ENCODE measurements around the gene FRZB. TPM values are rescaled to one million over a fixed set of nuclear protein-coding genes. Genes with fewer than 3 reads are reported as not detected.

The FRZB gene
- polyA plus RNA-seq, 1 experiment: 2.5 TPM

DNA sequence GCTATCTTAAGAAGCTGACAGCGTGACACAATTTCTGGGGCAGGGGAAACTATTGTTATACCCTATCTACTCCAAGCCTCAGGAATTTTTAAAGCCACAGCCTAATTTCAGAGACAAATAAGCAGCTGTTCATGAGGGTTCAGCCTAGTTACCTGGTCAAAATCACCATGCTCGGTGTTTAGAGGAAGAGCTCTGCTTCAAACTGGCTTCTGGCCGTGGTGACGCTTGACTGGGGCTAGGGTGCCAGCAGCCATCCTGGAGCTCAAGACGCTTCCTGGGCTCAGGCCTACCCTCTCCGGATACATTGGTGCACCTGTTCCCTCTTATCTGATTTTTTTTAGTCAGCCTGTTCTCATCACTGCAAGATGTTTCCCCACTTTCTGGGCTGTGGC is 41.7 kb downstream of the FRZB start:
- Histone ChIP-seq H3K27ac (ENCODE audit: low read depth, low read length) (no peak overlapping the region), H3K4me3 (ENCODE audit: low read depth, low read length) (no peak overlapping the region), H3K9me3 (ENCODE audit: control insufficient read depth, insufficient read depth, low read length) (no peaks in the 10 kb centered on the region), H3K27me3 (ENCODE audit: control insufficient read depth, insufficient read depth, low read length) (no peaks in the 10 kb centered on the region)
- POLR2A ChIA-PET: no interaction called here
- no peak for DNase-seq (ENCODE audit: low read depth, low spot score)
- CTCF ChIA-PET: no interaction called here
- TF ChIP-seq, protein P1, sequence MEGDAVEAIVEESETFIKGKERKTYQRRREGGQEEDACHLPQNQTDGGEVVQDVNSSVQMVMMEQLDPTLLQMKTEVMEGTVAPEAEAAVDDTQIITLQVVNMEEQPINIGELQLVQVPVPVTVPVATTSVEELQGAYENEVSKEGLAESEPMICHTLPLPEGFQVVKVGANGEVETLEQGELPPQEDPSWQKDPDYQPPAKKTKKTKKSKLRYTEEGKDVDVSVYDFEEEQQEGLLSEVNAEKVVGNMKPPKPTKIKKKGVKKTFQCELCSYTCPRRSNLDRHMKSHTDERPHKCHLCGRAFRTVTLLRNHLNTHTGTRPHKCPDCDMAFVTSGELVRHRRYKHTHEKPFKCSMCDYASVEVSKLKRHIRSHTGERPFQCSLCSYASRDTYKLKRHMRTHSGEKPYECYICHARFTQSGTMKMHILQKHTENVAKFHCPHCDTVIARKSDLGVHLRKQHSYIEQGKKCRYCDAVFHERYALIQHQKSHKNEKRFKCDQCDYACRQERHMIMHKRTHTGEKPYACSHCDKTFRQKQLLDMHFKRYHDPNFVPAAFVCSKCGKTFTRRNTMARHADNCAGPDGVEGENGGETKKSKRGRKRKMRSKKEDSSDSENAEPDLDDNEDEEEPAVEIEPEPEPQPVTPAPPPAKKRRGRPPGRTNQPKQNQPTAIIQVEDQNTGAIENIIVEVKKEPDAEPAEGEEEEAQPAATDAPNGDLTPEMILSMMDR (IDR thresholded peaks at IDR 0.05; ENCODE audit: low read depth, low read length): no peak

DNA sequence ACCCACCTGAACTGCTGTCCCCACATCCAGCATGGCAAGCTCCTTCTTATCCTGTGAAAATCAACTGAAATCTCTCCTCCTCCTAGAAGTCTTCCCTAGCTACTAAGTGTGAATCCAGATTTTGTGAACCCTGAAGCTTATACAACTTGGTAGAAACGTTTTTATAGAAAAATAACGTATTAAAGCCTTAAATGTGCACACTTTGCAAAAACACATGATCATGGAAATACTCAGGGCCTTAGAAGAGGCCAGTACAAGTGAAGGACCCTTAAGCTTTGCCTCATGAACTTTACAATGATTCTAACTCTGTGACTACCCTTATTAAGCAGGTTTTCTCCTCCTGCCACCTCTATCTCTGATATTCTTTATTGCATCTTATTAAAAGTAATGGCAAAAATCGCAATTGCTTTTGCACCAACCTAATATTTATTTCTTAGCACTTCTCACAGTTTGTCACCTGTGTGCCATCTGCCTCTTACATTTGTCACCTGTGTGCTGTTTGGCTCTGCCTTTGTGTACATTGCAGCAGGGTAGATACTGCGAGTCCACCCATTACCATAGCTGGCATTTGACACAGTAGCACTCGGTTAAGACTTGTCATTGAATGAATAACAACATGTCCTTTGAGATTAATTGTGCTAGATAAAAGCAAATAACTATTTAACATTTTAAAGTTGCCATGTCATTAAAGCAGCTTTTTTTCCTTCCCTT is 42.2 kb downstream of the FRZB start:
- POLR2A ChIA-PET: no interaction called here

DNA sequence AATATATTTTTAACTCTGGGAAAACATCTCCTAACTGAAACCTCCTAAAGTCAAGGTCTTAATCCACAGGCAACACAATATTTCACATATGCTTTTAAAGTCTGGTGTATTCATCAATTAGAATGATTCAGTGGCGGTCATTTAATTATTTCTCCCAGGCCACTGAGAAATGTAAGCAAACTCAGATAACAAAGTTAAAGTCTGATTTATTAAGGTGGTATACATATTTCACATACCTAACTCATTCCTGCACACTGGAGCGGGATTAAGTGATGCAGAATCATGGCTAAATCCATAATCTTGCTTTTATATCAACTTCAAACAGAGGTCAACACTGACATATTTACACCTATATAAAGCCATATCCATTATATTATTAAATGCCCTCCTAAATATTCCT is 43.7 kb downstream of the FRZB start:
- DNase-seq (ENCODE audit: low read depth, low spot score): no peak
- ChIA-PET CTCF (no interaction called here), POLR2A (no interaction called here)
- Histone ChIP-seq H3K27me3 (ENCODE audit: control insufficient read depth, insufficient read depth, low read length) (no peaks in the 10 kb centered on the region), H3K27ac (ENCODE audit: low read depth, low read length) (no peak overlapping the region), H3K9me3 (ENCODE audit: control insufficient read depth, insufficient read depth, low read length) (no peaks in the 10 kb centered on the region), H3K4me3 (ENCODE audit: low read depth, low read length) (no peak overlapping the region)
- TF ChIP-seq, protein P1 (IDR thresholded peaks at IDR 0.05; ENCODE audit: low read depth, low read length): no peak

More for the DNA sequence above, 42.2 kb downstream of the FRZB start:
- Histone ChIP-seq H3K4me3 (ENCODE audit: low read depth, low read length) (no peak overlapping the region), H3K27ac (ENCODE audit: low read depth, low read length) (no peak overlapping the region), H3K9me3 (ENCODE audit: control insufficient read depth, insufficient read depth, low read length) (no peaks in the 10 kb centered on the region), H3K27me3 (ENCODE audit: control insufficient read depth, insufficient read depth, low read length) (no peaks in the 10 kb centered on the region)
- no peak for DNase-seq (ENCODE audit: low read depth, low spot score)
- TF ChIP-seq, protein P1 (IDR thresholded peaks at IDR 0.05; ENCODE audit: low read depth, low read length): no peak
- CTCF ChIA-PET: no interaction called here

DNA sequence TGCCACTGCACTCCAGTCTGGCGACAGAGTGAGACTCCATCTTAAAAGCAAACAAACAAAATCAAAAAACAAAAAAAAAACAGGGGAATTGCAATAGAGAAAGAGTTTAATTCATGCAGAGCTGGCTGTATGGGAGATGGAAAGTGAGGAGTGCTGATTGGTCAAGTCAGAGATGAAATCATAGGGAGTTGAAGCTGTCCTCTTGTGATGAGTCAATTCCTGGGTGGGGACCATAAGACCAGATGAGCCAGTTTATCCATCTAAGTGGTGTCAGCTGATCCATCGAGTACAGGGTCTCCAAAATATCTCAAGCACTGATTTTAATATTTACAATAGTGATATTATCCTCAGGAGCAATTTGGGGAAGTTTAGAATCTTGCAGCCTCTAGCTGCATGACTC is 45.3 kb downstream of the FRZB start:
- Histone ChIP-seq H3K27me3 (ENCODE audit: control insufficient read depth, insufficient read depth, low read length) (no peaks in the 10 kb centered on the region), H3K27ac (ENCODE audit: low read depth, low read length) (no peak overlapping the region), H3K9me3 (ENCODE audit: control insufficient read depth, insufficient read depth, low read length) (no peaks in the 10 kb centered on the region), H3K4me3 (ENCODE audit: low read depth, low read length) (no peak overlapping the region)
- no peak for DNase-seq (ENCODE audit: low read depth, low spot score)
- CTCF ChIA-PET: no interaction called here
- POLR2A ChIA-PET: no interaction called here
- TF ChIP-seq, protein P1 (IDR thresholded peaks at IDR 0.05; ENCODE audit: low read depth, low read length): no peak

DNA sequence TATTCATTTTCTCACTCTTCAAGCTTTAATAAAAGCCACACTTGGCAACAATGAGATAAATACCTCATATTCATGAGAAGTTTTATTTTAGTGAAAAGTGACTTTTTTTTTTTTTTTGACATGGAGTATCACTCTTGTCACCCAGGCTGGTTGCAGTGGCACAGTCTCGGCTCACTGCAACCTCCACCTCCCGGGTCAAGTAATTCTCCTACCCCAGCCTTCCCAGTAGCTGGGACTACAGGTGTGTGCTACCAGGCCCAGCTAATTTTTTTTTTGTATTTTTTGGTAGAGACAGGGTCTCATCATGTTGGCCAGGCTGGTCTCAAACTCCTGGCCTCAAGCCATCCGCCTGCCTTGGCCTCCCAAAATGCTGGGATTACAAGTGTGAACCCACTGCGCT is 47.0 kb downstream of the FRZB start:
- no peak for DNase-seq (ENCODE audit: low read depth, low spot score)
- CTCF ChIA-PET: interaction anchor here (0.6 kb wide), 1 partner anchor 72 kb away, joined by 3 read pairs; no protein-coding TSS in a partner anchor
- Histone ChIP-seq H3K27me3 (ENCODE audit: control insufficient read depth, insufficient read depth, low read length) (peaks cover 2% of the 10 kb centered on the region), H3K4me3 (ENCODE audit: low read depth, low read length) (no peak overlapping the region), H3K9me3 (ENCODE audit: control insufficient read depth, insufficient read depth, low read length) (no peaks in the 10 kb centered on the region), H3K27ac (ENCODE audit: low read depth, low read length) (no peak overlapping the region)
- POLR2A ChIA-PET: no interaction called here
- TF ChIP-seq, protein P1 (IDR thresholded peaks at IDR 0.05; ENCODE audit: low read depth, low read length): no peak

Data from AG04450 (cell line).